Bronchial epithelial cell (primary cell): ENCODE data around the gene SERTAD2. TPM values are rescaled to one million over a fixed set of nuclear protein-coding genes. Genes with fewer than 3 reads are reported as not detected.

Source experiments
- DNase-seq: peaks from one replicate; pipeline ENCODE4 v3.0.0-alpha.2; 2010; ENCODE audit warnings: low read depth
- FAIRE-seq: peaks from 2 replicates; lab custom pipeline; 2011; peaks lifted over from hg19 to GRCh38; lab: Jason Lieb, UNC
- H3K27me3 ChIP-seq: 2 replicates; pipeline ENCODE4 v1.5.1; 2011; ENCODE audit warnings: low read length; ENCODE audit not compliant: control insufficient read depth, insufficient read depth
- H3K36me3 ChIP-seq: 2 replicates; pipeline ENCODE4 v1.5.1; 2011; ENCODE audit warnings: low read length; ENCODE audit not compliant: control insufficient read depth, insufficient read depth
- H3K4me3 ChIP-seq: 2 replicates; pipeline ENCODE4 v1.5.1; 2011; ENCODE audit warnings: mild to moderate bottlenecking, low read depth, low read length, control low read depth
- total RNA-seq: library from RNA; depleted of rRNA; stranded (reverse); fragments of >200 nt; gene quantifications from 2 replicates; pipeline ENCODE4 v1.2.1, GENCODE V29; 2014
- TF ChIP-seq, protein P1 (sequence below): IDR thresholded peaks from 2 replicates; pipeline ENCODE4 v1.5.1; 2011; ENCODE audit warnings: mild to moderate bottlenecking, moderate library complexity, low read length, control low read depth, inconsistent platforms; ENCODE audit not compliant: insufficient read depth, severe bottlenecking

The SERTAD2 gene
- total RNA-seq, 1 donor from 2014 or later, result 4.2 TPM

DNA sequence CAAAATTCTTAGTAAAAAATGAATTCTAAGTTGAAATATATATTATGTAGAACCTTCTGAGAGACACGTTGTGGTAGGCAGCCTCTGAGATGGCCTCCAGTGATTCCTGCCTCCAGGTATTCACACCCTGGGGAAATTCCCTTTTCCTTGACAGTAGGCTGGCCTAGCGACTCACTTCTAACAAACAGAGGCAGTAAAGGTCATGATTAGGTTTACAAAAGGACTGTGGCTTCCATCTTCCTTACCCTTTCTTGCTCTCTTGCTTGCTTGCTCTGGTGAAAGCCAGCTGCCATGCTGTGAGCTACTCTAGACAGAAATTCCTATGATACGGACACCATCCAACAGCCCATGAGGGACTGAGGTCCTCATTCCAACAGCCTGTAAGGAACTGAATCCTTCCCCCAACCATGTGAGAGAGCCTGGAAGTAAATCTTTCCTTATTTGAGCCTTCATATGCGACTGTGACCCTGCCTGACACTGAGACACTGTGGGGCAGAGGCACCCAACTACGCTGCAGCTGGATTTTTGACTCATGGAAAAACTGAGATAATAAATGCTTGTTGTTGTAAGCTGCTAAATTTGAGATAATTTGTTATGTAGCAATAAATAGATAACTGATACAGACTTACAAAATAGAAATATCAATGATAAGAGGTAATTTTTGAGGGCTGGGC lies 32.7 kb upstream of the SERTAD2 start:
- DNase-seq (peak; percentile 56), FAIRE-seq (no peak)
- Histone ChIP-seq H3K27me3 (no peaks in the 10 kb centered on the region), H3K36me3 (no peaks in the 10 kb centered on the region), H3K4me3 (no peak overlapping the region)
- TF ChIP-seq, protein P1, sequence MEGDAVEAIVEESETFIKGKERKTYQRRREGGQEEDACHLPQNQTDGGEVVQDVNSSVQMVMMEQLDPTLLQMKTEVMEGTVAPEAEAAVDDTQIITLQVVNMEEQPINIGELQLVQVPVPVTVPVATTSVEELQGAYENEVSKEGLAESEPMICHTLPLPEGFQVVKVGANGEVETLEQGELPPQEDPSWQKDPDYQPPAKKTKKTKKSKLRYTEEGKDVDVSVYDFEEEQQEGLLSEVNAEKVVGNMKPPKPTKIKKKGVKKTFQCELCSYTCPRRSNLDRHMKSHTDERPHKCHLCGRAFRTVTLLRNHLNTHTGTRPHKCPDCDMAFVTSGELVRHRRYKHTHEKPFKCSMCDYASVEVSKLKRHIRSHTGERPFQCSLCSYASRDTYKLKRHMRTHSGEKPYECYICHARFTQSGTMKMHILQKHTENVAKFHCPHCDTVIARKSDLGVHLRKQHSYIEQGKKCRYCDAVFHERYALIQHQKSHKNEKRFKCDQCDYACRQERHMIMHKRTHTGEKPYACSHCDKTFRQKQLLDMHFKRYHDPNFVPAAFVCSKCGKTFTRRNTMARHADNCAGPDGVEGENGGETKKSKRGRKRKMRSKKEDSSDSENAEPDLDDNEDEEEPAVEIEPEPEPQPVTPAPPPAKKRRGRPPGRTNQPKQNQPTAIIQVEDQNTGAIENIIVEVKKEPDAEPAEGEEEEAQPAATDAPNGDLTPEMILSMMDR, result no peak

DNA sequence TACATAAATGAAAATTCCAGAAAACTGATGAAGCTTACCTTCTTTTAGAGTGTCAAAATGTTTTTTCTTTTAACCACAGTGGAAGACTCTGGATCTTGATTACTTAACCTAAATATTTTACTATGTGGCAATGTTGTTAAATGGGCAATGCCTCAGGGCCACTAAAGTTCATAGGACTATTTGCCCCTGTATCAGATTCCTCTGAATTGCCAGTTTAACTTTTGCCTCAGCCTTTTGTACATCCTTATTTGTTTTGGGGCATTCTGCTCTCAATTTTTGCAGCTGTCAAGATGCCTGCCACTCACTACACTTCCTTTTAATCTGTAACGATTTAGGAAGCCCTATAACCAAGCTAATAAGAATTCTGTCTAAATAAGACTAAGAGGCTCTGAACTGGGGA lies 31.7 kb upstream of the SERTAD2 start:
- TF ChIP-seq, protein P1, result no peak
- no peak for FAIRE-seq
- Histone ChIP-seq H3K36me3 (no peaks in the 10 kb centered on the region), H3K27me3 (no peaks in the 10 kb centered on the region), H3K4me3 (no peak overlapping the region)
- peak; percentile 33 for DNase-seq

DNA sequence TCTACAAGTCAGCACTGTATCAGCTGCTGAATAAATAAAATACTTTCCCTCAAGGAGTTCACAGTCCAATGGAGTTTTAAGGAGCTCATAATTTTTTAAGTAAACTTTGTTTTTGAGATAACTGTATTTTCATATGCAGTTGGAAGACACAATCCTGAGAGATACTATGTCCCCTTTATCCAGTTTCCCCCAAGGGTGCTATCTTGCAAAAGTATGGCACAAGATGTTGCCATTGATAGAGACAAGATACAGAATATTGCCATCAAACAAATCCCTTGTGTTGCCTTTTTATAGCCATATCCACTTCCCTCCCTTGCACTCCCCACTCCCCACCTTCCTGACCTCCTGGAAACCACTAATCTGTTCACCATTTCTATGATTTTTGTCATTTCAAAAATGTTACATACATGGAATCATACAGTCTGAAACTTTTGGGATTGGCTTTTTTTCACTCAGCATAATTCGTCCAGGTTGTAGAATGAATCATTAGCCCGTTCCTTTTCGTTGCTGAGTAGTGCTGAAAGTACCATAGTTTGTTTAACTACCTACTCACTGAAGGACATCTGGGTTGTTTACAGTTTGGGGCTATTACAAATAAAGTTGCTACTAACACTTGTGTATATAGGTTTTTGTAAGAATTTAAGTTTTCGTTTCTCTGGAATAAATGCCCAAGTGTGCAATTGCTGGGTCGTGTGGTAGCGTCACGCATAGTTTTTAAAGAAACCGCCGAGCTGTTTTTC lies 30.2 kb upstream of the SERTAD2 start:
- no peak for FAIRE-seq

DNA sequence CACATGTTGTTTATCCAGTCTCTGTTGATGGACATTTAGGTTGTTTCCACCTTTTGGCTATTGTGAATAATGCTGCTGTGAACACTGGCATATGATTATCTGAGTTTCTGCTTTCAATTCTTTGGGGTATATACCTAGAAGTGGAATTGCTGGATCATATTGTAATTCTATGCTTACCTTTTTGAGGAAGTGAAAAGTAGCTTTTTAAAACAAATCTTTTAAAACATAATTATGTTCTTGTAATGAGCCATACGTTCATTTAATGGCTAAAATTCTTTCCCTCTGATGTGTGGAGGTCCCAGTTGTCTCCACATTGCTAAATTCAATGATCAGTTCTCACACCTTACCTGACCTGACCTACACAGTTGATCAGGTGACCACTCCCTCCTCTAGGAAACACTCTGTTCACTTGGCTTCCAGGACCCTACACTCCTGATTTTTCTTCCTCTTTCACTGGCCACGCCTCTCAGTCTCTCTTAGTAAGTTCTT lies 27.8 kb upstream of the SERTAD2 start:
- H3K36me3 ChIP-seq, result no peaks in the 10 kb centered on the region
- DNase-seq (no peak), FAIRE-seq (no peak)
- TF ChIP-seq, protein P1, result no peak
- no peaks in the 10 kb centered on the region for H3K27me3 ChIP-seq
- no peak overlapping the region for H3K4me3 ChIP-seq

More for the DNA sequence above, 30.2 kb upstream of the SERTAD2 start:
- Histone ChIP-seq H3K36me3 (no peaks in the 10 kb centered on the region), H3K4me3 (no peak overlapping the region), H3K27me3 (no peaks in the 10 kb centered on the region)
- TF ChIP-seq, protein P1, result no peak
- DNase-seq, result no peak

DNA sequence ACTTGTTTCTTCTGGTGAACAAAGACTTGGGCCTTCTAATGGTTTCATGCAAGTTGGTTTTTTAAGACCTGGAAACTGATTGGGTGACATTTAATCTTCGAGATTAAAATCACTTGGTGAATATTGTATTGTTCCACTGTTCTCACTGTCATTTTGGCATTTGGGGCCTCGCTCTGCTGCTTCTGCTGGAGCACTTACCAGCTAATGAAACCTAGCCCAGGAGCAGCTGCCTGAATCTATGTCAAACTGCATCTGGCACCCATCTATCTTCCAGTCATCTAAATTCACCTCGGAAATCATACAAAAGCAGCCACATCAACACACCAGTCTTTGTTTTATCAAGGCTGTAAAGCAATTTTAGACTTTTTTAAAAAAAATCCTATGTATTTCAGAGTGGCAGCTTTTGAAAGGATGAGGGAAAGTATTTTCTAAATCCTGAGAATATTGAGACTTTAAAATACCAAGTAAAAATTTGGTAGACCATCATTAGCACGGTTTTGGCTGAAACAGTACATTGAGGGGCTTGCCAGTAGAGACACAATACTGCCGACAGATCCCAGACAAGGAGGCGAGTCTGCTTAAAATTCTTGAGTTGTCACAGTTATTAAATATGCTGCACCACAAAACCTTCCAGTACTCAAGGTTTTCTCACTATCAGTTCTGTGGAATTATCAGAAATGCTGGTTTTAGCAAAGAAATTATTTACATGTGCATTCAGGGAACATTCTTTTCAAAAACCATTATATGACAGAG lies 26.1 kb upstream of the SERTAD2 start:
- TF ChIP-seq, protein P1, result no peak
- FAIRE-seq (no peak), DNase-seq (no peak)
- H3K27me3 ChIP-seq, result no peaks in the 10 kb centered on the region
- no peaks in the 10 kb centered on the region for H3K36me3 ChIP-seq
- H3K4me3 ChIP-seq, result no peak overlapping the region
